Liver (tissue), 9 donors: ENCODE results near the gene AFF4. TPM values are rescaled to one million over a fixed set of nuclear protein-coding genes. Genes with fewer than 3 reads are reported as not detected.

Experiments
- DNase-seq: peaks from one replicate; pipeline ENCODE4 v3.0.0-alpha.2; 2017; ENCODE audit warnings: low spot score
- H3K27ac ChIP-seq, 2 donors: one replicate each; pipeline ENCODE4 v1.7.0; 2013; ENCODE audit warnings: inconsistent platforms in 2 of 2, low read length in 2 of 2, control low read depth in 1 of 2, low read depth in 1 of 2, mild to moderate bottlenecking in 1 of 2
- H3K27me3 ChIP-seq, 4 donors: one replicate each; pipeline versions ENCODE4 v1.6.1 to v1.7.0; 2013; ENCODE audit warnings: low read length in 3 of 4, inconsistent platforms in 1 of 4, mild to moderate bottlenecking in 1 of 4, moderate library complexity in 1 of 4; ENCODE audit not compliant: control insufficient read depth in 4 of 4, insufficient read depth in 4 of 4
- H3K36me3 ChIP-seq, 4 donors: one replicate each; pipeline versions ENCODE4 v1.6.1 to v1.7.0; 2013; ENCODE audit warnings: low read length in 3 of 4, mild to moderate bottlenecking in 3 of 4, low read depth in 1 of 4, moderate library complexity in 1 of 4; ENCODE audit not compliant: control insufficient read depth in 4 of 4, insufficient read depth in 3 of 4
- H3K4me1 ChIP-seq, 4 donors: one replicate each; pipeline versions ENCODE4 v1.6.1 to v1.7.0; 2013; ENCODE audit warnings: low read length in 3 of 4, mild to moderate bottlenecking in 3 of 4, moderate library complexity in 1 of 4; ENCODE audit not compliant: control insufficient read depth in 4 of 4, insufficient read depth in 4 of 4
- H3K4me3 ChIP-seq, 3 donors: one replicate each; pipeline versions ENCODE4 v1.6.1 to v1.7.0; 2013; ENCODE audit warnings: low read length in 3 of 3, control low read depth in 1 of 3, low read depth in 1 of 3, mild to moderate bottlenecking in 1 of 3
- H3K9ac ChIP-seq, 2 donors: one replicate each; pipeline ENCODE4 v1.7.0; 2013; ENCODE audit warnings: low read length in 2 of 2, mild to moderate bottlenecking in 2 of 2, moderate library complexity in 2 of 2, control low read depth in 1 of 2, low read depth in 1 of 2
- H3K9me3 ChIP-seq, 4 donors: one replicate each; pipeline versions ENCODE4 v1.6.1 to v1.7.0; 2013; ENCODE audit warnings: low read length in 3 of 4; ENCODE audit not compliant: control insufficient read depth in 4 of 4
- EGR1 ChIP-seq, 2 donors: IDR thresholded peaks; 2 replicates each; pipeline ENCODE4 v1.6.1; 2016 to 2018; ENCODE audit warnings: antibody characterized with exemption in 2 of 2, low read depth in 2 of 2
- FOXA1 ChIP-seq: IDR thresholded peaks from 2 replicates; pipeline ENCODE4 v1.6.1; 2016; ENCODE audit warnings: antibody characterized with exemption
- FOXA2 ChIP-seq: IDR thresholded peaks from 2 replicates; pipeline ENCODE4 v1.6.1; 2016; ENCODE audit warnings: antibody characterized with exemption
- GABPA ChIP-seq, 2 donors: IDR thresholded peaks in 1 of 2; conservative IDR thresholded peaks in 1 of 2; 2 replicates each; pipeline ENCODE4 v1.6.1; 2016; ENCODE audit warnings: antibody characterized with exemption in 2 of 2, mild to moderate bottlenecking in 1 of 2, moderate library complexity in 1 of 2
- HNF4A ChIP-seq, 2 donors: conservative IDR thresholded peaks; 2 replicates each; pipeline ENCODE4 v1.6.1; 2016; ENCODE audit warnings: antibody characterized with exemption in 2 of 2, mild to moderate bottlenecking in 2 of 2
- HNF4G ChIP-seq: IDR thresholded peaks from 2 replicates; pipeline ENCODE4 v1.6.1; 2016; ENCODE audit warnings: antibody characterized with exemption
- JUND ChIP-seq, 2 donors: IDR thresholded peaks; 2 replicates each; pipeline ENCODE4 v1.6.1; 2016; ENCODE audit warnings: antibody characterized with exemption in 2 of 2
- NR2F2 ChIP-seq: IDR thresholded peaks from 2 replicates; pipeline ENCODE4 v1.6.1; 2016; ENCODE audit warnings: antibody characterized with exemption
- RXRA ChIP-seq, 2 donors: IDR thresholded peaks; 2 replicates each; pipeline ENCODE4 v1.6.1; 2017 to 2018; ENCODE audit warnings: antibody characterized with exemption in 2 of 2, mild to moderate bottlenecking in 1 of 2
- SP1 ChIP-seq: IDR thresholded peaks from 2 replicates; pipeline ENCODE4 v1.6.1; 2018; ENCODE audit warnings: antibody characterized with exemption, mild to moderate bottlenecking
- TAF1 ChIP-seq: conservative IDR thresholded peaks from 2 replicates; pipeline ENCODE4 v1.6.1; 2016; ENCODE audit warnings: antibody characterized with exemption, mild to moderate bottlenecking
- YY1 ChIP-seq: IDR thresholded peaks from 2 replicates; pipeline ENCODE4 v1.6.1; 2016; ENCODE audit warnings: antibody characterized with exemption, mild to moderate bottlenecking
- WGBS: extraction: QIAGEN DNeasy Blood & Tissue Kit; methylation state at CpG from one replicate; pipeline ENCODE4 v1.1.7; 2013; 5-methylcytosine and 5-hydroxymethylcytosine counted together
- polyA plus RNA-seq, 2 donors: library from polyadenylated mRNA; stranded (reverse) in 1 of 2; unstranded in 1 of 2; fragments of 200-250 nt in 1 of 2; fragments of >200 nt in 1 of 2; fragmentation: Nextera tagmentation in 1 of 2; extraction: Ambion mirVana in 1 of 2; gene quantifications; one replicate each; pipeline versions ENCODE4 v1.2.1 to v1.2.3, GENCODE V29; 2013 to 2015
- total RNA-seq, 2 donors: library from RNA; depleted of rRNA; stranded (reverse); fragments of >200 nt; gene quantifications; one replicate each; pipeline ENCODE4 v1.2.3, GENCODE V29; 2014
- TF ChIP-seq, protein P1 (sequence below): IDR thresholded peaks from 2 replicates; pipeline ENCODE4 v1.6.1; 2016; ENCODE audit warnings: antibody characterized with exemption
- TF ChIP-seq, protein P2 (sequence below): IDR thresholded peaks from 2 replicates; pipeline ENCODE4 v1.6.1; 2016; ENCODE audit warnings: antibody characterized with exemption
- TF ChIP-seq, protein P3 (sequence below): IDR thresholded peaks from 2 replicates; pipeline ENCODE4 v1.6.1; 2016; ENCODE audit warnings: antibody characterized with exemption
- TF ChIP-seq, protein P4 (sequence below): IDR thresholded peaks from 2 replicates; pipeline ENCODE4 v1.6.1; 2016; ENCODE audit warnings: antibody characterized with exemption, mild to moderate bottlenecking
- TF ChIP-seq, protein P5 (sequence below): fragments of 150-350 bp; IDR thresholded peaks from 2 replicates; pipeline ENCODE4 v1.5.1; 2017; ENCODE audit warnings: improper control_type of control experiment, low read depth, low read length; ENCODE audit not compliant: missing input control
- donor health status: healthy.
- donor health status: healthy.
- donor health status: healthy.
- donor health status: healthy.
- donor health status: healthy.

Gene AFF4
- total and polyA plus RNA-seq, 4 donors = 5.5 to 19.1 (median 16.9) TPM

DNA sequence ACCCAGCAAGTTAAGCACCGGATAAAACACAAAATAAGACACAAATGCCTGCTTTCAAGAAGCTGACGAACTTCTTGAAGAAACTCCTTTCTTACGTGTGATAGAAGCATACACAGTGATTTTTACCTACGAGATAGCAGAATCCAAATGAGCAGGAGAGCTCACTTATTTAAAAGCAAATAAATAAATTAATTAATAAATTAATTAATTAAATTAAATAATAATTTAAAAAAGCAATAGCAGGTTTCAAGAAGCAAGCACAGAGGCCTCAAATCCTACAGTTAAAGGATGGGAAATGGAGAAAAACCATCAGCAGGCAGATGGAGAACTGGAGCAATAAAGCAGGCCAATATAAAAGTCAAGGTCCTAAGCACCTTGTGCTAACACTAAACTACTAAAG lies 72.6 kb downstream of the AFF4 start:
- H3K9ac ChIP-seq = no peak overlapping the region
- H3K9me3 ChIP-seq = no peaks in the 10 kb centered on the region
- peaks cover 8 to 84% (median 78%) of the 10 kb centered on the region in 4 donors for H3K36me3 ChIP-seq
- no peak for DNase-seq
- TF ChIP-seq GABPA (IDR thresholded peaks at IDR 0.05 in 1 of 2, conservative IDR thresholded peaks at IDR 0.05 in 1 of 2) = no peak
- TF ChIP-seq, protein P1, sequence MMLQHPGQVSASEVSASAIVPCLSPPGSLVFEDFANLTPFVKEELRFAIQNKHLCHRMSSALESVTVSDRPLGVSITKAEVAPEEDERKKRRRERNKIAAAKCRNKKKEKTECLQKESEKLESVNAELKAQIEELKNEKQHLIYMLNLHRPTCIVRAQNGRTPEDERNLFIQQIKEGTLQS = no peak
- TF ChIP-seq JUND (IDR thresholded peaks at IDR 0.05) = no peak
- no peak for TF ChIP-seq RXRA (IDR thresholded peaks at IDR 0.05)
- no peak for TF ChIP-seq FOXA2
- no peak for TF ChIP-seq YY1
- TF ChIP-seq HNF4A (conservative IDR thresholded peaks at IDR 0.05) = no peak
- TF ChIP-seq TAF1 = no peak
- TF ChIP-seq, protein P2, sequence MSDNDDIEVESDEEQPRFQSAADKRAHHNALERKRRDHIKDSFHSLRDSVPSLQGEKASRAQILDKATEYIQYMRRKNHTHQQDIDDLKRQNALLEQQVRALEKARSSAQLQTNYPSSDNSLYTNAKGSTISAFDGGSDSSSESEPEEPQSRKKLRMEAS = no peak
- no peak for TF ChIP-seq SP1
- TF ChIP-seq HNF4G = no peak
- no peak for TF ChIP-seq FOXA1
- TF ChIP-seq, protein P3, sequence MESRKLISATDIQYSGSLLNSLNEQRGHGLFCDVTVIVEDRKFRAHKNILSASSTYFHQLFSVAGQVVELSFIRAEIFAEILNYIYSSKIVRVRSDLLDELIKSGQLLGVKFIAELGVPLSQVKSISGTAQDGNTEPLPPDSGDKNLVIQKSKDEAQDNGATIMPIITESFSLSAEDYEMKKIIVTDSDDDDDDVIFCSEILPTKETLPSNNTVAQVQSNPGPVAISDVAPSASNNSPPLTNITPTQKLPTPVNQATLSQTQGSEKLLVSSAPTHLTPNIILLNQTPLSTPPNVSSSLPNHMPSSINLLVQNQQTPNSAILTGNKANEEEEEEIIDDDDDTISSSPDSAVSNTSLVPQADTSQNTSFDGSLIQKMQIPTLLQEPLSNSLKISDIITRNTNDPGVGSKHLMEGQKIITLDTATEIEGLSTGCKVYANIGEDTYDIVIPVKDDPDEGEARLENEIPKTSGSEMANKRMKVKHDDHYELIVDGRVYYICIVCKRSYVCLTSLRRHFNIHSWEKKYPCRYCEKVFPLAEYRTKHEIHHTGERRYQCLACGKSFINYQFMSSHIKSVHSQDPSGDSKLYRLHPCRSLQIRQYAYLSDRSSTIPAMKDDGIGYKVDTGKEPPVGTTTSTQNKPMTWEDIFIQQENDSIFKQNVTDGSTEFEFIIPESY = no peak
- no peak for TF ChIP-seq EGR1 (IDR thresholded peaks at IDR 0.05; ENCODE audit: low read depth in 2 of 2)
- H3K27me3 ChIP-seq = no peaks in the 10 kb centered on the region
- H3K27ac ChIP-seq = no peak overlapping the region
- no peak overlapping the region for H3K4me3 ChIP-seq
- H3K4me1 ChIP-seq = no peaks in the 10 kb centered on the region
- 97% methylated on average over 4 of the region's 4 CpGs for WGBS

DNA sequence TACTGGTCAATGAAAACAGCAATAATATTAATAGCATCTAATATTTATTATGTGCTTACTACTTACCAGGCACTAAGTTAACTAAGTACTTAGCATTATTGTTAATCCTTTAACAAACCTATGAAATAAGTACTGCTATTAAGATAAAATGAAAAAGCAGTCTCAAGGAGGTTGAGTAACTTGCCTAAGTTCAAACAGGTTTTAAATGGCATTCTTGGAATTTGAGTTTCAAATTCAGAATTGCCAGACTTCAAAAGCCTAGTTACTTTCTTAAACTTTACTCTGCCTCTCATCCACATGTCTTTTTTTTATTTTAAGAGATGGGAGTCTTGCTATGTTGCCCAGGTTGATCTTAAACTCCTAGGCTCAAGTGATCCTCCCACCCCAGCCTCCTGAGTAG lies 73.9 kb downstream of the AFF4 start:
- Histone ChIP-seq H3K4me1 (no peaks in the 10 kb centered on the region), H3K4me3 (no peak overlapping the region), H3K27ac (no peak overlapping the region), H3K9me3 (no peaks in the 10 kb centered on the region), H3K9ac (no peak overlapping the region), H3K36me3 (peaks cover 8 to 82% (median 71%) of the 10 kb centered on the region in 4 donors), H3K27me3 (no peaks in the 10 kb centered on the region)
- TF ChIP-seq HNF4A (conservative IDR thresholded peaks at IDR 0.05) (no peak), FOXA2 (no peak), TAF1 (no peak), HNF4G (no peak), EGR1 (IDR thresholded peaks at IDR 0.05; ENCODE audit: low read depth in 2 of 2) (no peak), GABPA (IDR thresholded peaks at IDR 0.05 in 1 of 2, conservative IDR thresholded peaks at IDR 0.05 in 1 of 2) (no peak), FOXA1 (no peak), RXRA (IDR thresholded peaks at IDR 0.05) (no peak), JUND (IDR thresholded peaks at IDR 0.05) (no peak), SP1 (no peak), NR2F2 (no peak)
- TF ChIP-seq, protein P4, sequence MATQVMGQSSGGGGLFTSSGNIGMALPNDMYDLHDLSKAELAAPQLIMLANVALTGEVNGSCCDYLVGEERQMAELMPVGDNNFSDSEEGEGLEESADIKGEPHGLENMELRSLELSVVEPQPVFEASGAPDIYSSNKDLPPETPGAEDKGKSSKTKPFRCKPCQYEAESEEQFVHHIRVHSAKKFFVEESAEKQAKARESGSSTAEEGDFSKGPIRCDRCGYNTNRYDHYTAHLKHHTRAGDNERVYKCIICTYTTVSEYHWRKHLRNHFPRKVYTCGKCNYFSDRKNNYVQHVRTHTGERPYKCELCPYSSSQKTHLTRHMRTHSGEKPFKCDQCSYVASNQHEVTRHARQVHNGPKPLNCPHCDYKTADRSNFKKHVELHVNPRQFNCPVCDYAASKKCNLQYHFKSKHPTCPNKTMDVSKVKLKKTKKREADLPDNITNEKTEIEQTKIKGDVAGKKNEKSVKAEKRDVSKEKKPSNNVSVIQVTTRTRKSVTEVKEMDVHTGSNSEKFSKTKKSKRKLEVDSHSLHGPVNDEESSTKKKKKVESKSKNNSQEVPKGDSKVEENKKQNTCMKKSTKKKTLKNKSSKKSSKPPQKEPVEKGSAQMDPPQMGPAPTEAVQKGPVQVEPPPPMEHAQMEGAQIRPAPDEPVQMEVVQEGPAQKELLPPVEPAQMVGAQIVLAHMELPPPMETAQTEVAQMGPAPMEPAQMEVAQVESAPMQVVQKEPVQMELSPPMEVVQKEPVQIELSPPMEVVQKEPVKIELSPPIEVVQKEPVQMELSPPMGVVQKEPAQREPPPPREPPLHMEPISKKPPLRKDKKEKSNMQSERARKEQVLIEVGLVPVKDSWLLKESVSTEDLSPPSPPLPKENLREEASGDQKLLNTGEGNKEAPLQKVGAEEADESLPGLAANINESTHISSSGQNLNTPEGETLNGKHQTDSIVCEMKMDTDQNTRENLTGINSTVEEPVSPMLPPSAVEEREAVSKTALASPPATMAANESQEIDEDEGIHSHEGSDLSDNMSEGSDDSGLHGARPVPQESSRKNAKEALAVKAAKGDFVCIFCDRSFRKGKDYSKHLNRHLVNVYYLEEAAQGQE = no peak
- TF ChIP-seq, protein P5, sequence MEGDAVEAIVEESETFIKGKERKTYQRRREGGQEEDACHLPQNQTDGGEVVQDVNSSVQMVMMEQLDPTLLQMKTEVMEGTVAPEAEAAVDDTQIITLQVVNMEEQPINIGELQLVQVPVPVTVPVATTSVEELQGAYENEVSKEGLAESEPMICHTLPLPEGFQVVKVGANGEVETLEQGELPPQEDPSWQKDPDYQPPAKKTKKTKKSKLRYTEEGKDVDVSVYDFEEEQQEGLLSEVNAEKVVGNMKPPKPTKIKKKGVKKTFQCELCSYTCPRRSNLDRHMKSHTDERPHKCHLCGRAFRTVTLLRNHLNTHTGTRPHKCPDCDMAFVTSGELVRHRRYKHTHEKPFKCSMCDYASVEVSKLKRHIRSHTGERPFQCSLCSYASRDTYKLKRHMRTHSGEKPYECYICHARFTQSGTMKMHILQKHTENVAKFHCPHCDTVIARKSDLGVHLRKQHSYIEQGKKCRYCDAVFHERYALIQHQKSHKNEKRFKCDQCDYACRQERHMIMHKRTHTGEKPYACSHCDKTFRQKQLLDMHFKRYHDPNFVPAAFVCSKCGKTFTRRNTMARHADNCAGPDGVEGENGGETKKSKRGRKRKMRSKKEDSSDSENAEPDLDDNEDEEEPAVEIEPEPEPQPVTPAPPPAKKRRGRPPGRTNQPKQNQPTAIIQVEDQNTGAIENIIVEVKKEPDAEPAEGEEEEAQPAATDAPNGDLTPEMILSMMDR = no peak
- TF ChIP-seq, protein P3 = no peak
- DNase-seq = no peak
